Left lung (tissue), 10 donors: ENCODE measurements around the gene GGNBP2. TPM values are rescaled to one million over a fixed set of nuclear protein-coding genes. Genes with fewer than 3 reads are reported as not detected.

Source experiments
- ATAC-seq: fragments of 200-7000 bp; cut with Tn5 transposase; one replicate; pipeline ENCODE4 v1.9.1; 2020; ENCODE audit warnings: moderate library complexity
- DNase-seq, 4 donors: peaks; one replicate each; pipeline ENCODE4 v3.0.0-alpha.2; 2013 to 2020
- H3K27ac ChIP-seq, 2 donors: fragments of 200-600 bp; sonication (generic) in 1 of 2; one replicate each; pipeline versions ENCODE4 v1.5.0 to v1.8.0; 2020 to 2021
- H3K27me3 ChIP-seq, 2 donors: fragments of 200-600 bp; sonication (generic) in 1 of 2; one replicate each; pipeline versions ENCODE4 v1.5.0 to v1.8.0; 2020 to 2021
- H3K36me3 ChIP-seq, 2 donors: fragments of 200-600 bp; sonication (generic) in 1 of 2; one replicate each; pipeline versions ENCODE4 v1.5.0 to v1.8.0; 2020 to 2021
- H3K4me1 ChIP-seq, 2 donors: fragments of 200-600 bp; one replicate each; pipeline ENCODE4 v1.8.0; 2021
- H3K4me3 ChIP-seq, 2 donors: fragments of 200-600 bp; sonication (generic) in 1 of 2; one replicate each; pipeline versions ENCODE4 v1.5.0 to v1.8.0; 2020 to 2021; ENCODE audit warnings: mild to moderate bottlenecking in 1 of 2
- H3K9me3 ChIP-seq, 2 donors: fragments of 200-600 bp; sonication (generic) in 1 of 2; one replicate each; pipeline versions ENCODE4 v1.5.0 to v1.8.0; 2020 to 2021
- CTCF ChIP-seq, 2 donors: fragments of 200-600 bp; sonication (generic) in 1 of 2; IDR thresholded peaks; one replicate each; pipeline versions ENCODE4 v1.5.0 to v1.8.0; 2021; ENCODE audit warnings: antibody characterized with exemption in 2 of 2
- intact Hi-C, 2 donors: fragments of 100-400 bp; cut with DNase I; formaldehyde crosslinking; loops; one replicate each; pipeline versions ENCODE4 v1.11.2 to v1.14.2; 2022
- polyA plus RNA-seq, 6 donors: library from polyadenylated mRNA; unstranded; fragments of 120-200 nt; gene quantifications; one replicate each; pipeline ENCODE4 v1.2.1, GENCODE V29; 2013; ENCODE audit not compliant: insufficient read length in 6 of 6
- total RNA-seq, 2 donors: library from RNA; stranded (reverse); fragmentation: NEBNext Ultra II Directional; extraction: Animal tissue kit (Norgen Biotek cat#: 25700); gene quantifications; one replicate each; pipeline ENCODE4 v1.2.1, GENCODE V29; 2021
- donor health status: DM: no; HTN: yes; CAD: no.
- donor health status: DM: no; HTN: no; CAD: no.

GGNBP2 gene
- total and polyA plus RNA-seq, 8 donors, result 64.7 to 106 (median 94.0) TPM

GRCh38 chr17:36544044-36544306, 744 bp upstream of the GGNBP2 start:
- no peaks in the 10 kb centered on the region for H3K27me3 ChIP-seq
- no peak for TF ChIP-seq CTCF (IDR thresholded peaks at IDR 0.05)
- ATAC-seq (peak; percentile 29), DNase-seq (peak in 2 of 4 donors; percentile 53 to 63)
- H3K4me1 ChIP-seq, result peaks cover 15 to 44% of the 10 kb centered on the region in 2 donors
- peak overlapping the region; percentile 68 to 90 for H3K4me3 ChIP-seq
- peaks cover 0 to 3% of the 10 kb centered on the region in 2 donors for H3K36me3 ChIP-seq
- H3K9me3 ChIP-seq, result no peaks in the 10 kb centered on the region
- intact Hi-C loops, result no loop called here
- peak overlapping the region; percentile 98 to 100 for H3K27ac ChIP-seq

- Histone ChIP-seq H3K27me3 (no peaks in the 10 kb centered on the region), H3K4me3 (peak overlapping the region; percentile 68 to 90), H3K36me3 (peaks cover 0 to 5% of the 10 kb centered on the region in 2 donors), H3K27ac (peak overlapping the region; percentile 98 to 100), H3K9me3 (no peaks in the 10 kb centered on the region), H3K4me1 (peaks cover 15 to 55% of the 10 kb centered on the region in 2 donors)
- ATAC-seq (peak; percentile 52), DNase-seq (no peak)
- intact Hi-C loops, result no loop called here
- no peak for TF ChIP-seq CTCF (IDR thresholded peaks at IDR 0.05)
Observed at GRCh38 chr17:36545077-36545464, 352 bp downstream of the GGNBP2 start.

- peak in 1 of 2 donors; percentile 13 for TF ChIP-seq CTCF (IDR thresholded peaks at IDR 0.05)
- Histone ChIP-seq H3K9me3 (no peaks in the 10 kb centered on the region), H3K4me1 (peaks cover 15 to 62% of the 10 kb centered on the region in 2 donors), H3K4me3 (peak overlapping the region; percentile 68 to 90), H3K27ac (peak overlapping the region; percentile 98 to 100), H3K36me3 (peaks cover 0 to 5% of the 10 kb centered on the region in 2 donors), H3K27me3 (no peaks in the 10 kb centered on the region)
- intact Hi-C loops, result no loop called here
- peak; percentile 88 for ATAC-seq
- peak; percentile 94 to 98 (median 96) for DNase-seq
Observed at GRCh38 chr17:36545465-36546417, 1.0 kb downstream of the GGNBP2 start.

- ATAC-seq (no peak), DNase-seq (no peak)
- intact Hi-C loops, result no loop called here
- H3K36me3 ChIP-seq, result peaks cover 0 to 5% of the 10 kb centered on the region in 2 donors
- peak overlapping the region; percentile 98 to 100 for H3K27ac ChIP-seq
- H3K27me3 ChIP-seq, result no peaks in the 10 kb centered on the region
- peaks cover 15 to 70% of the 10 kb centered on the region in 2 donors for H3K4me1 ChIP-seq
- TF ChIP-seq CTCF (IDR thresholded peaks at IDR 0.05), result no peak
- no peaks in the 10 kb centered on the region for H3K9me3 ChIP-seq
- peak overlapping the region; percentile 68 to 90 for H3K4me3 ChIP-seq
Observed at GRCh38 chr17:36546418-36547093, 1.8 kb downstream of the GGNBP2 start.

- H3K4me1 ChIP-seq, result peaks cover 15 to 81% of the 10 kb centered on the region in 2 donors
- H3K4me3 ChIP-seq, result peak overlapping the region in 1 of 2 donors; percentile 90
- H3K9me3 ChIP-seq, result no peaks in the 10 kb centered on the region
- intact Hi-C loops, result no loop called here
- peaks cover 0 to 5% of the 10 kb centered on the region in 2 donors for H3K36me3 ChIP-seq
- DNase-seq (no peak), ATAC-seq (no peak)
- H3K27ac ChIP-seq, result peak overlapping the region in 1 of 2 donors; percentile 100
- H3K27me3 ChIP-seq, result no peaks in the 10 kb centered on the region
- no peak for TF ChIP-seq CTCF (IDR thresholded peaks at IDR 0.05)
Observed at GRCh38 chr17:36547776-36548175, 3.1 kb downstream of the GGNBP2 start.
